Measurements from ENCODE around the gene BRAF. TPM values are rescaled to one million over a fixed set of nuclear protein-coding genes. Genes with fewer than 3 reads are reported as not detected.
"Not testable (repeated sequence)": the region's sequence is repeated elsewhere in the genome, so short reads cannot be mapped to it uniquely, and the experiment has no call there.

Gene BRAF
- total and polyA plus RNA-seq, 11 donors = 6.7 to 33.5 (median 23.4) TPM

GRCh38 chr7:140767418-140767817 is 157.3 kb downstream of the BRAF start:
- TF ChIP-seq CTCF (IDR thresholded peaks at IDR 0.05) (no peak), POLR2A (IDR thresholded peaks at IDR 0.05) (no peak)
- no peak overlapping the region for H3K4me3 ChIP-seq
- 95 to 98% (median 97%) methylated on average over 3 of the region's 3 CpGs for WGBS, 4 donors
- ATAC-seq (no peak), DNase-seq (no peak)
- no peaks in the 10 kb centered on the region for H3K4me1 ChIP-seq
- H3K27ac ChIP-seq = no peak overlapping the region
- no peaks in the 10 kb centered on the region for H3K27me3 ChIP-seq
- intact Hi-C loops (cut with DNase I) = no loop called here
- peaks cover 0 to 4% (median 0%) of the 10 kb centered on the region in 12 donors for H3K9me3 ChIP-seq
- H3K36me3 ChIP-seq = peaks cover 2 to 60% (median 42%) of the 10 kb centered on the region in 9 donors

DNA sequence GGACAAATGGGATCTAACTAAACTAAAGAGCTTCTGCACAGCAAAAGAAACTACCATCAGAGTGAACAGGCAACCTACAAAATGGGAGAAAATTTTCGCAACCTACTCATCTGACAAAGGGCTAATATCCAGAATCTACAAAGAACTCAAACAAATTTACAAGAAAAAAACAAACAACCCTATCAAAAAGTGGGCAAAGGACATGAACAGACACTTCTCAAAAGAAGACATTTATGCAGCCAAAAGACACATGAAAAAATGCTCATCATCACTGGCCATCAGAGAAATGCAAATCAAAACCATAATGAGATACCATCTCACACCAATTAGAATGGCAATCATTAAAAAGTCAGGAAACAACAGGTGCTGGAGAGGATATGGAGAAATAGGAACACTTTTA is 159.3 kb downstream of the BRAF start:
- H3K27ac ChIP-seq; H3K4me1 ChIP-seq; intact Hi-C loops (cut with DNase I); H3K27me3 ChIP-seq; H3K9me3 ChIP-seq; DNase-seq; H3K4me3 ChIP-seq; ATAC-seq: not testable (repeated sequence)
- peaks cover 2 to 41% (median 23%) of the 10 kb centered on the region in 9 donors for H3K36me3 ChIP-seq
- 80 to 100% methylated on average over 1 of the region's 1 CpG; no CpG with 5 or more reads in 2 of the 4 donors for WGBS, 4 donors

DNA sequence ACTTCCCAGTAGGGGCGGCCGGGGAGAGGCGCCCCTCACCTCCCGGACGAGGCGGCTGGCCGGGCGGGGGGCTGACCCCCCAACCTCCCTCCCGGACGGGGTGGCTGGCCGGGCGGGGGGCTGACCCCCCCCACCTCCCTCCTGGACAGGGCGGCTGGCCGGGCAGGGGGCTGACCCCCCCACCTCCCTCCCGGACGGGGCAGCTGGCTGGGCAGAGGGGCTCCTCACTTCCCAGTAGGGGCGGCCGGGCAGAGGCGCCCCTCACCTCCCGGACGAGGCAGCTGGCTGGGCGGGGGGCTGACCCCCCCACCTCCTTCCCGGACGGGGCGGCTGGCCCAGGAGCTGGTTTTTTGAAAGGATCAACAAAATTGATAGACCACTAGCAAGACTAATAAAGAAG is 161.6 kb downstream of the BRAF start:
- H3K4me3 ChIP-seq; H3K4me1 ChIP-seq; H3K27ac ChIP-seq; H3K9me3 ChIP-seq; H3K27me3 ChIP-seq; ATAC-seq; intact Hi-C loops (cut with DNase I); DNase-seq: not testable (repeated sequence)
- 95 to 98% (median 97%) methylated on average over 7 to 23 of the region's 25 CpGs for WGBS, 4 donors
- peaks cover 0 to 33% (median 10%) of the 10 kb centered on the region in 9 donors for H3K36me3 ChIP-seq

DNA sequence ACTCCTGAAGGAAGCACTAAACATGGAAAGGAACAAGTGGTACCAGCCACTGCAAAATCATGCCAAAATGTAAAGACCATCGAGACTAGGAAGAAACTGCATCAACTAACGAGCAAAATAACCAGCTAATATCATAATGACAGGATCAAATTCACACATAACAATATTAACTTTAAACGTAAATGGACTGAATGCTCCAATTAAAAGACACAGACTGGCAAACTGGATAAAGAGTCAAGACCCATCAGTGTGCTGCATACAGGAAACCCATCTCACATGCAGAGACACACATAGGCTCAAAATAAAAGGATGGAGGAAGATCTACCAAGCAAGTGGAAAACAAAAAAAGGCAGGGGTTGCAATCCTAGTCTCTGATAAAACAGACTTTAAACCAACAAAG is 163.4 kb downstream of the BRAF start:
- H3K36me3 ChIP-seq = peaks cover 0 to 27% (median 0%) of the 10 kb centered on the region in 9 donors

DNA sequence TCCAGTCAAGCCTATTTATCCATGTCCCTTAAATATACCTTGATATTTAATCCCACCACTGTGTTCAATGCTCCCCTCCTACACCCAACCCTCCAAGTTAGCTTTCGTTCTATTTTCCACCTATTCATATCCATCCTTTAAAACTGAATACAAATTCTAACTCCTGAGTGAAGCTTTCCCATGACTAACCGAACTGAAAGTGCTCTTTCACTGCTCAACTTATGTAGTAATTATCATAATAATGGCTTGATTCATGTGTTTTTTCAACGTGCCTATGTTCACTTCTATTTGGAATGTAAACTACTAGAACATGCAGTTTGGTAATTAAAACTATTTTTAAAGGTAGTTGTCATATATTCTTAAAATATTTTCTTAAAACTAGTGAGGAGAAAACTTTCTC is 170.2 kb downstream of the BRAF start:
- H3K4me1 ChIP-seq = no peaks in the 10 kb centered on the region
- no peak for DNase-seq
- no peak for ATAC-seq
- intact Hi-C loops (cut with DNase I) = no loop called here
- peaks cover 0 to 58% (median 21%) of the 10 kb centered on the region in 9 donors for H3K36me3 ChIP-seq
- TF ChIP-seq CTCF (IDR thresholded peaks at IDR 0.05) = no peak
- no peak for TF ChIP-seq POLR2A (IDR thresholded peaks at IDR 0.05)
- H3K27me3 ChIP-seq = no peaks in the 10 kb centered on the region
- no peak overlapping the region for H3K27ac ChIP-seq
- H3K9me3 ChIP-seq = no peaks in the 10 kb centered on the region
- 72 to 77% (median 77%) methylated on average over 3 of the region's 3 CpGs for WGBS, 4 donors
- H3K4me3 ChIP-seq = no peak overlapping the region

More for the DNA sequence above, 163.4 kb downstream of the BRAF start:
- H3K4me3 ChIP-seq; H3K27ac ChIP-seq; H3K27me3 ChIP-seq; H3K9me3 ChIP-seq; ATAC-seq; intact Hi-C loops (cut with DNase I); DNase-seq; H3K4me1 ChIP-seq: not testable (repeated sequence)
- WGBS, 4 donors = 76 to 97% (median 83%) methylated on average over 3 of the region's 3 CpGs

- Histone ChIP-seq H3K9me3 (no peaks in the 10 kb centered on the region), H3K36me3 (peaks cover 0 to 76% (median 36%) of the 10 kb centered on the region in 9 donors), H3K4me1 (no peaks in the 10 kb centered on the region), H3K4me3 (no peak overlapping the region), H3K27ac (no peak overlapping the region), H3K27me3 (no peaks in the 10 kb centered on the region)
- intact Hi-C loops (cut with DNase I) = no loop called here
- TF ChIP-seq CTCF (IDR thresholded peaks at IDR 0.05) (no peak), POLR2A (IDR thresholded peaks at IDR 0.05) (no peak)
- ATAC-seq = no peak
- 94 to 98% (median 97%) methylated on average over 1 of the region's 1 CpG for WGBS, 4 donors
- DNase-seq = no peak
These were observed 172.2 kb downstream of the BRAF start for GRCh38 chr7:140752533-140752932.

All from heart left ventricle (tissue), 16 donors.